ENCODE data around the gene CDH4. TPM values are rescaled to one million over a fixed set of nuclear protein-coding genes. Genes with fewer than 3 reads are reported as not detected.

CDH4 gene
- total and polyA plus RNA-seq, 9 of the 15 experiments (the other 6 are each of a cell fraction or from before 2014, with no cell fraction given) = 0.04 TPM; not detected in 8

DNA sequence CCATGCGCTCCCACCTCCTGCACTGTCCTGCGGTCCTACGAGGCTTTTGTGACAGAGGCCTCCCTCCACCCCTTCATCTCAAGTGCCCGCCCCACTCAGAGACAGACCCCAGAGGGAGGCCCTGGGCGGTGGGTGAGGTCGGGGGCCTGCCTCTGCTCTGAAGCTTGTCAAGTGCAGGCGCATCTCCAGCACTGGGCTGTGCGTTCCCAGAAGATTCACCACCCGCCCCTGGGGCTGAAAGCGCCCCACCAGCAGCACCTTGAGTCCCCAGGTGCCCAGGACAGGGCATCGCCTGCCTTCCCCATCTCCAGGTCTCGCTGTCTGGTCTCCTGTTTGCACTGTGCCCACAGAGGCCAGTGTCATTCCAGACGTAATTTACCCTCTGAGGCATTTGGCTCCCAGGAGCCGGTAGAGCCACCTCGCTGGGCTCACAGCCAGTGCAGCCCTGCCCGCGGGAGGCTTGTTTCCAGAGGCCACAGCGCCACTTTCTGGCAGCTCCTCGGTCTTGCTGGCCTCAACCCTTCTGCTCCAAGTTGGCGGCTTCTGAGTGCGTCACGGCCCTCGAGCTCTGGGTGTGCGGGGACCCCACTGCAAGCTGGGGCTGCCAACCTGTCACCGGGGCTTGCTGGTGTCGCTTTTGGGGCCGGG lies 622.5 kb downstream of the CDH4 start:
- Histone ChIP-seq H3K4me1 (replicated peaks in 1 of 2; ENCODE audit: control insufficient read depth in 2 of 2, insufficient read depth in 2 of 2, low read length in 2 of 2) (no peaks in the 10 kb centered on the region; a peak in 1 of 5 replicates), H3K27ac (ENCODE audit: extremely low read depth, low read depth, low read length) (no peak overlapping the region), H3K4me2 (ENCODE audit: insufficient read depth, low read length) (no peak overlapping the region), H3K27me3 (ENCODE audit: control insufficient read depth in 2 of 2, insufficient read depth in 2 of 2, low read length in 2 of 2) (peaks cover 21 to 74% of the 10 kb centered on the region in 2 experiments; a peak in 4 of 5 replicates), H3K79me2 (ENCODE audit: control insufficient read depth, insufficient read depth, low read length) (no peaks in the 10 kb centered on the region), H3K9me1 (ENCODE audit: control insufficient read depth, insufficient read depth, low read length) (no peaks in the 10 kb centered on the region), H3K9me3 (replicated peaks; ENCODE audit: control insufficient read depth, insufficient read depth, low read depth, low read length) (no peaks in the 10 kb centered on the region; the same call in 1 of the 2 replicates), H3K9ac (ENCODE audit: insufficient read depth in 1 of 2, low read depth in 2 of 2, low read length in 2 of 2) (no peak overlapping the region), H2AFZ (ENCODE audit: low read depth, low read length) (no peak overlapping the region), H3K4me3 (no peak overlapping the region), H3K36me3 (ENCODE audit: control insufficient read depth, insufficient read depth, low read length) (no peaks in the 10 kb centered on the region), H4K20me1 (replicated peaks; ENCODE audit: control insufficient read depth, insufficient read depth, low read length) (peaks cover 2% of the 10 kb centered on the region; the same call in 1 of the 2 replicates)
- no TSS peak for BruUV-seq (replicated peaks)
- ChIA-PET POLR2A (no interaction called here), CTCF (ENCODE audit: low intra/inter-chr PET ratio) (interaction anchor here (0.7 kb wide), 1 partner anchor 754 kb away, joined by 3 read pairs; no protein-coding TSS in a partner anchor)
- FAIRE-seq = no peak
- intact Hi-C loops (cut with micrococcal nuclease) = no loop called here
- WGBS (ENCODE audit: insufficient coverage, low coverage, missing lambda C conversion rate) = 1% methylated on average over 26 of the region's 27 CpGs
- DNase-seq (ENCODE audit: extremely low read depth in 1 of 4, low spot score in 3 of 4) = peak; percentile 23 to 51 (median 40)
- in situ Hi-C loops (cut with MboI) = loop anchor here (25.0 kb wide), 1 partner anchor 1662 kb away; no protein-coding TSS in a partner anchor
- TF ChIP-seq CTCF (IDR thresholded peaks at IDR 0.05 in 2 of 3, conservative IDR thresholded peaks at IDR 0.05 in 1 of 3; ENCODE audit: insufficient read depth in 2 of 3, low read depth in 1 of 3, low read length in 3 of 3) (peak; percentile 55 to 66 (median 56)), RAD21 (CRISPR knock-in tag; conservative IDR thresholded peaks at IDR 0.05 in 1 of 2, IDR thresholded peaks at IDR 0.05 in 1 of 2) (peak in 1 of 2 experiments; percentile 56; a peak in 2 of 4 replicates), ZNF586 (CRISPR knock-in tag; conservative IDR thresholded peaks at IDR 0.05) (no peak), E2F8 (IDR thresholded peaks at IDR 0.05; ENCODE audit: low read depth, partially characterized antibody) (no peak), SMC3 (conservative IDR thresholded peaks at IDR 0.05; ENCODE audit: insufficient read depth, low read depth, low read length) (0 out of 2 replicates have a peak, but pooled peaks have one; percentile 25)
- TF ChIP-seq, protein P1, sequence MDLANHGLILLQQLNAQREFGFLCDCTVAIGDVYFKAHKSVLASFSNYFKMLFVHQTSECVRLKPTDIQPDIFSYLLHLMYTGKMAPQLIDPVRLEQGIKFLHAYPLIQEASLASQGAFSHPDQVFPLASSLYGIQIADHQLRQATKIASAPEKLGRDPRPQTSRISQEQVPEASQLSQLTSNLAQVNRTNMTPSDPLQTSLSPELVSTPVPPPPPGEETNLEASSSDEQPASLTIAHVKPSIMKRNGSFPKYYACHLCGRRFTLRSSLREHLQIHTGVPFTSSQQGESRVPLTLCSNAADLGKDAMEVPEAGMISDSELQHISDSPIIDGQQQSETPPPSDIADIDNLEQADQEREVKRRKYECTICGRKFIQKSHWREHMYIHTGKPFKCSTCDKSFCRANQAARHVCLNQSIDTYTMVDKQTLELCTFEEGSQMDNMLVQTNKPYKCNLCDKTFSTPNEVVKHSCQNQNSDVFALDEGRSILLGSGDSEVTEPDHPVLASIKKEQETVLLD (IDR thresholded peaks at IDR 0.05) = no peak
- TF ChIP-seq, protein P2, sequence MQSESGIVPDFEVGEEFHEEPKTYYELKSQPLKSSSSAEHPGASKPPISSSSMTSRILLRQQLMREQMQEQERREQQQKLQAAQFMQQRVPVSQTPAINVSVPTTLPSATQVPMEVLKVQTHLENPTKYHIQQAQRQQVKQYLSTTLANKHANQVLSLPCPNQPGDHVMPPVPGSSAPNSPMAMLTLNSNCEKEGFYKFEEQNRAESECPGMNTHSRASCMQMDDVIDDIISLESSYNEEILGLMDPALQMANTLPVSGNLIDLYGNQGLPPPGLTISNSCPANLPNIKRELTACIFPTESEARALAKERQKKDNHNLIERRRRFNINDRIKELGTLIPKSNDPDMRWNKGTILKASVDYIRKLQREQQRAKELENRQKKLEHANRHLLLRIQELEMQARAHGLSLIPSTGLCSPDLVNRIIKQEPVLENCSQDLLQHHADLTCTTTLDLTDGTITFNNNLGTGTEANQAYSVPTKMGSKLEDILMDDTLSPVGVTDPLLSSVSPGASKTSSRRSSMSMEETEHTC (IDR thresholded peaks at IDR 0.05) = no peak
- peak; percentile 86 for ATAC-seq
